Measurements from ENCODE around the gene SEC63. TPM values are rescaled to one million over a fixed set of nuclear protein-coding genes. Genes with fewer than 3 reads are reported as not detected.

SEC63 gene
- total RNA-seq, 3 donors from 2014 or later (not counting 1 experiment from before 2014, with no cell fraction given), result 84.4 to 104 (median 90.4) TPM

DNA sequence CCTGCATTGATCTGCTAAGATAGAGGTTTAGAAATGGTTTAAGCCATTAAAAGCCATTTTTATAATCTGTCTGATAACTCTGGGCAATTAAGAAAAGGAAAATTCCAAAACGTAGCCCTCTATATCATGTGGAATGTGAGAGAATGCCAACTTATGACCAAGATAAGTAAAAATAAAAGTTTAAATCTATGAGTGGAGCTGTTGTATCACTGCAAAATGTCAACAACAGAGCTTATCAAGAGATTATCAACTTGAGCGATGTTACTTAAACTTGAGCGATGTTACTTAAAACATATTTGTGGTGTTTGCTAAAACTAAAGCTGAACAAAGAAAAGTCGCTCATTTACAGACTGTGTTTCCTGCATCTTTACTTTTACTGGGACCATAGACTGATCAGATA, 87.0 kb downstream of the SEC63 start:
- intact Hi-C loops (cut with micrococcal nuclease), result no loop called here
- ATAC-seq, result no peak
- no peaks in the 10 kb centered on the region for H3K27me3 Mint-ChIP-seq (ENCODE audit: low read depth in 2 of 2)
- Histone ChIP-seq H3K9me3 (ENCODE audit: control insufficient read depth, insufficient read depth, low read length) (no peaks in the 10 kb centered on the region), H3K27me3 (ENCODE audit: control insufficient read depth, insufficient read depth, low read length) (no peaks in the 10 kb centered on the region), H3K4me1 (ENCODE audit: control insufficient read depth, insufficient read depth, low read length) (no peaks in the 10 kb centered on the region), H3K4me3 (ENCODE audit: low read length) (no peak overlapping the region), H3K27ac (ENCODE audit: low read length) (no peak overlapping the region), H3K36me3 (ENCODE audit: control insufficient read depth, insufficient read depth, low read length) (peaks cover 40% of the 10 kb centered on the region)
- WGBS (ENCODE audit: insufficient coverage), result 92% methylated on average over 4 of the region's 4 CpGs
- peaks cover 12% of the 10 kb centered on the region for H3K36me3 Mint-ChIP-seq
- peaks cover 9 to 13% of the 10 kb centered on the region in 2 donors for H3K4me1 Mint-ChIP-seq
- TF ChIP-seq, protein P1, sequence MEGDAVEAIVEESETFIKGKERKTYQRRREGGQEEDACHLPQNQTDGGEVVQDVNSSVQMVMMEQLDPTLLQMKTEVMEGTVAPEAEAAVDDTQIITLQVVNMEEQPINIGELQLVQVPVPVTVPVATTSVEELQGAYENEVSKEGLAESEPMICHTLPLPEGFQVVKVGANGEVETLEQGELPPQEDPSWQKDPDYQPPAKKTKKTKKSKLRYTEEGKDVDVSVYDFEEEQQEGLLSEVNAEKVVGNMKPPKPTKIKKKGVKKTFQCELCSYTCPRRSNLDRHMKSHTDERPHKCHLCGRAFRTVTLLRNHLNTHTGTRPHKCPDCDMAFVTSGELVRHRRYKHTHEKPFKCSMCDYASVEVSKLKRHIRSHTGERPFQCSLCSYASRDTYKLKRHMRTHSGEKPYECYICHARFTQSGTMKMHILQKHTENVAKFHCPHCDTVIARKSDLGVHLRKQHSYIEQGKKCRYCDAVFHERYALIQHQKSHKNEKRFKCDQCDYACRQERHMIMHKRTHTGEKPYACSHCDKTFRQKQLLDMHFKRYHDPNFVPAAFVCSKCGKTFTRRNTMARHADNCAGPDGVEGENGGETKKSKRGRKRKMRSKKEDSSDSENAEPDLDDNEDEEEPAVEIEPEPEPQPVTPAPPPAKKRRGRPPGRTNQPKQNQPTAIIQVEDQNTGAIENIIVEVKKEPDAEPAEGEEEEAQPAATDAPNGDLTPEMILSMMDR (IDR thresholded peaks at IDR 0.05), result no peak
- DNase-seq, result no peak
- no peak overlapping the region for H3K4me3 Mint-ChIP-seq
- H3K9me3 Mint-ChIP-seq, result no peaks in the 10 kb centered on the region
- H3K27ac Mint-ChIP-seq, result no peak overlapping the region

DNA sequence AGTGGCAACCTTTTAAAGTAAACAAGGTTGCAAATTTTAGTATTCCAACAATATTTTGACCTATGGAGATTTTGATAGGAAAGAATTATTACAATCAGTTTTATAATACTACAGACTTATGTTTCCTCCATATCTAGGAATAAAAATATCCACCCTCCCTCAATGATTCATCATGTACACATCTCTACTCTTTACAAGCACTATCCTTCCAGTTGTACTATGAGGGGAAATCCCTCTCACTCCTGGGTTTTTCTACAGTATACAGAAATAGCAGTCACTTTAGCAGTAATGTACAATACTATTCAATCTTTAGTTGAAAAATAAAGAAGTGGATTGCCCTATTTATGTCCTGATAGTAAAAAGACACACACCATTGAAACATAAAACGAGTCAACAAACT, 87.6 kb downstream of the SEC63 start:
- intact Hi-C loops (cut with micrococcal nuclease), result no loop called here
- H3K9me3 ChIP-seq (ENCODE audit: control insufficient read depth, insufficient read depth, low read length), result no peaks in the 10 kb centered on the region

DNA sequence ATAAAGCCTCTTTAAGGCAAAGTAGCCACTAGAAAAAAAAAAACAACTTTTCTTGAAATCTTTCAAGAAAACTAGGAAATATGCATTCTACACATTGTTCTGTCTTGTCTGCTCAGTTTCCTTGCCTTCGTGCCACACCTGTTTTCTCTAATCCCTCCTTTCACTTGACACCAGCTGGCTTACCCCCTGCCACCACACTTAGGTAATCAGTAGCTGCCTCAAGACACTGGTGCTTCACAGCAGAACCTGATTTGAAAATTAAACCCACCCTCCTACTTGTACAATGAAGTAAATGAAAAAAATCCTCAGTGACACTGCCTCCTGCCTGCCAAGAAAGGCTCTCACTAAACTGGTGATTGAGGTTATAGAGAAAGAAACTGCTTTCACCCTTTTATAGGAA, 88.1 kb downstream of the SEC63 start:
- Histone ChIP-seq H3K27ac (ENCODE audit: low read length) (no peak overlapping the region), H3K36me3 (ENCODE audit: control insufficient read depth, insufficient read depth, low read length) (peaks cover 32% of the 10 kb centered on the region), H3K9me3 (ENCODE audit: control insufficient read depth, insufficient read depth, low read length) (no peaks in the 10 kb centered on the region), H3K4me3 (ENCODE audit: low read length) (no peak overlapping the region), H3K27me3 (ENCODE audit: control insufficient read depth, insufficient read depth, low read length) (no peaks in the 10 kb centered on the region), H3K4me1 (ENCODE audit: control insufficient read depth, insufficient read depth, low read length) (no peaks in the 10 kb centered on the region)
- intact Hi-C loops (cut with micrococcal nuclease), result no loop called here
- H3K27me3 Mint-ChIP-seq (ENCODE audit: low read depth in 2 of 2), result no peaks in the 10 kb centered on the region
- ATAC-seq, result no peak
- peak overlapping the region in 1 of 2 donors; percentile 42 for H3K27ac Mint-ChIP-seq
- H3K9me3 Mint-ChIP-seq, result no peaks in the 10 kb centered on the region
- peaks cover 9 to 13% of the 10 kb centered on the region in 2 donors for H3K4me1 Mint-ChIP-seq
- no peak for DNase-seq
- TF ChIP-seq, protein P1 (IDR thresholded peaks at IDR 0.05), result no peak
- H3K36me3 Mint-ChIP-seq, result peaks cover 8% of the 10 kb centered on the region
- H3K4me3 Mint-ChIP-seq, result no peak overlapping the region
- WGBS (ENCODE audit: insufficient coverage), result 0% methylated on average over 1 of the region's 1 CpG

More for the DNA sequence above, 87.6 kb downstream of the SEC63 start:
- ATAC-seq (no peak), DNase-seq (no peak)
- Histone ChIP-seq H3K27ac (ENCODE audit: low read length) (no peak overlapping the region), H3K4me3 (ENCODE audit: low read length) (no peak overlapping the region), H3K4me1 (ENCODE audit: control insufficient read depth, insufficient read depth, low read length) (no peaks in the 10 kb centered on the region), H3K27me3 (ENCODE audit: control insufficient read depth, insufficient read depth, low read length) (no peaks in the 10 kb centered on the region), H3K36me3 (ENCODE audit: control insufficient read depth, insufficient read depth, low read length) (peaks cover 35% of the 10 kb centered on the region)
- Mint-ChIP-seq H3K36me3 (peaks cover 8% of the 10 kb centered on the region), H3K27me3 (ENCODE audit: low read depth in 2 of 2) (no peaks in the 10 kb centered on the region), H3K4me1 (peaks cover 9 to 13% of the 10 kb centered on the region in 2 donors), H3K4me3 (no peak overlapping the region), H3K27ac (peak overlapping the region in 1 of 2 donors; percentile 42), H3K9me3 (no peaks in the 10 kb centered on the region)
- no CpG with 5 or more reads among the region's 1 CpG for WGBS (ENCODE audit: insufficient coverage)
- TF ChIP-seq, protein P1 (IDR thresholded peaks at IDR 0.05), result no peak
